Cardiac muscle cell (in vitro differentiated cells and primary cell): ENCODE results near the gene PLPPR2. TPM values are rescaled to one million over a fixed set of nuclear protein-coding genes. Genes with fewer than 3 reads are reported as not detected.

ENCODE experiments used
- DNase-seq, 2 donors: peaks; one replicate each; pipeline versions ENCODE4 v3.0.0 to v3.0.0-alpha.2; 2010 to 2017; ENCODE audit warnings: low read depth in 1 of 2, low spot score in 1 of 2
- H3K27ac ChIP-seq: fragments of 200-600 bp; sonication (generic); 2 replicates; pipeline ENCODE4 v1.5.1; 2016
- H3K27me3 ChIP-seq: fragments of 200-600 bp; sonication (generic); 2 replicates; pipeline ENCODE4 v1.6.0; 2016; ENCODE audit warnings: control low read depth
- H3K36me3 ChIP-seq: fragments of 200-600 bp; sonication (generic); 2 replicates; pipeline ENCODE4 v1.5.1; 2016; ENCODE audit warnings: control low read depth
- H3K4me1 ChIP-seq: fragments of 200-600 bp; sonication (generic); 2 replicates; pipeline ENCODE4 v1.8.1; 2017; ENCODE audit warnings: low read depth, mild to moderate bottlenecking, mixed run types
- H3K4me3 ChIP-seq: fragments of 200-600 bp; sonication (generic); 2 replicates; pipeline ENCODE4 v1.5.1; 2016; ENCODE audit warnings: mild to moderate bottlenecking
- H3K9me3 ChIP-seq: fragments of 200-600 bp; sonication (generic); 2 replicates; pipeline ENCODE4 v1.5.1; 2017; ENCODE audit warnings: low read depth, mild to moderate bottlenecking, control low read depth
- CTCF ChIP-seq: IDR thresholded peaks from 2 replicates; pipeline ENCODE4 v1.5.1; 2012; ENCODE audit warnings: low read depth, mild to moderate bottlenecking, low read length
- polyA plus RNA-seq: library from polyadenylated mRNA; unstranded; fragments of >200 nt; fragmentation: Nextera tagmentation; extraction: Ambion mirVana; gene quantifications from 2 replicates; pipeline ENCODE4 v1.2.1, GENCODE V29; 2016
- total RNA-seq: library from RNA; depleted of rRNA; stranded (reverse); fragments of >200 nt; gene quantifications from 2 replicates; pipeline ENCODE4 v1.2.3, GENCODE V29; 2016

PLPPR2 gene
- total and polyA plus RNA-seq, 2 experiments from 2014 or later, result 13.4 to 14.9 TPM

- Histone ChIP-seq H3K36me3 (no peaks in the 10 kb centered on the region), H3K9me3 (no peaks in the 10 kb centered on the region), H3K27ac (peak overlapping the region; percentile 64), H3K27me3 (no peaks in the 10 kb centered on the region), H3K4me1 (peaks cover 7% of the 10 kb centered on the region), H3K4me3 (peak overlapping the region; percentile 54)
- DNase-seq, result peak; percentile 42 to 83
- TF ChIP-seq CTCF, result peak; percentile 80
Measured at GRCh38 chr19:11382898-11383705, 27.9 kb downstream of the PLPPR2 start.

GRCh38 chr19:11383706-11384048 lies 28.4 kb downstream of the PLPPR2 start:
- H3K27me3 ChIP-seq, result no peaks in the 10 kb centered on the region
- peak overlapping the region; percentile 54 for H3K4me3 ChIP-seq
- peak in 1 of 2 donors; percentile 25 for DNase-seq
- no peaks in the 10 kb centered on the region for H3K9me3 ChIP-seq
- H3K36me3 ChIP-seq, result no peaks in the 10 kb centered on the region
- H3K27ac ChIP-seq, result peak overlapping the region; percentile 64
- peaks cover 7% of the 10 kb centered on the region for H3K4me1 ChIP-seq
- TF ChIP-seq CTCF, result no peak

- peak overlapping the region; percentile 64 for H3K27ac ChIP-seq
- no peak for TF ChIP-seq CTCF
- H3K27me3 ChIP-seq, result no peaks in the 10 kb centered on the region
- no peak overlapping the region for H3K4me3 ChIP-seq
- H3K4me1 ChIP-seq, result peaks cover 7% of the 10 kb centered on the region
- H3K36me3 ChIP-seq, result no peaks in the 10 kb centered on the region
- DNase-seq, result no peak
- no peaks in the 10 kb centered on the region for H3K9me3 ChIP-seq
Measured at GRCh38 chr19:11384778-11385129, 29.5 kb downstream of the PLPPR2 start.

GRCh38 chr19:11387162-11388034 lies 32.2 kb downstream of the PLPPR2 start:
- no peak overlapping the region for H3K4me3 ChIP-seq
- DNase-seq, result no peak
- H3K36me3 ChIP-seq, result no peaks in the 10 kb centered on the region
- H3K9me3 ChIP-seq, result no peaks in the 10 kb centered on the region
- no peak overlapping the region for H3K27ac ChIP-seq
- no peaks in the 10 kb centered on the region for H3K27me3 ChIP-seq
- no peak for TF ChIP-seq CTCF
- H3K4me1 ChIP-seq, result peaks cover 7% of the 10 kb centered on the region

GRCh38 chr19:11390359-11390758 lies 35.1 kb downstream of the PLPPR2 start:
- TF ChIP-seq CTCF, result no peak
- Histone ChIP-seq H3K27me3 (no peaks in the 10 kb centered on the region), H3K27ac (no peak overlapping the region), H3K36me3 (no peaks in the 10 kb centered on the region), H3K9me3 (no peaks in the 10 kb centered on the region), H3K4me3 (no peak overlapping the region), H3K4me1 (no peaks in the 10 kb centered on the region)
- no peak for DNase-seq
